Measurements from ENCODE around the gene PRR13.
"Not testable (repeated sequence)": the region's sequence is repeated elsewhere in the genome, so short reads cannot be mapped to it uniquely, and the experiment has no call there.

PRR13 gene

GRCh38 chr12:53474819-53475218 lies 33.3 kb downstream of the PRR13 start:
- H3K4me3 ChIP-seq (replicated peaks; ENCODE audit: low read depth, low read length) = no peak overlapping the region
- TF ChIP-seq, protein P1, sequence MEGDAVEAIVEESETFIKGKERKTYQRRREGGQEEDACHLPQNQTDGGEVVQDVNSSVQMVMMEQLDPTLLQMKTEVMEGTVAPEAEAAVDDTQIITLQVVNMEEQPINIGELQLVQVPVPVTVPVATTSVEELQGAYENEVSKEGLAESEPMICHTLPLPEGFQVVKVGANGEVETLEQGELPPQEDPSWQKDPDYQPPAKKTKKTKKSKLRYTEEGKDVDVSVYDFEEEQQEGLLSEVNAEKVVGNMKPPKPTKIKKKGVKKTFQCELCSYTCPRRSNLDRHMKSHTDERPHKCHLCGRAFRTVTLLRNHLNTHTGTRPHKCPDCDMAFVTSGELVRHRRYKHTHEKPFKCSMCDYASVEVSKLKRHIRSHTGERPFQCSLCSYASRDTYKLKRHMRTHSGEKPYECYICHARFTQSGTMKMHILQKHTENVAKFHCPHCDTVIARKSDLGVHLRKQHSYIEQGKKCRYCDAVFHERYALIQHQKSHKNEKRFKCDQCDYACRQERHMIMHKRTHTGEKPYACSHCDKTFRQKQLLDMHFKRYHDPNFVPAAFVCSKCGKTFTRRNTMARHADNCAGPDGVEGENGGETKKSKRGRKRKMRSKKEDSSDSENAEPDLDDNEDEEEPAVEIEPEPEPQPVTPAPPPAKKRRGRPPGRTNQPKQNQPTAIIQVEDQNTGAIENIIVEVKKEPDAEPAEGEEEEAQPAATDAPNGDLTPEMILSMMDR (IDR thresholded peaks at IDR 0.05; ENCODE audit: low read depth, low read length, missing control alignments) = no peak
- DNase-seq (ENCODE audit: extremely low read depth, low read depth) = no peak

DNA sequence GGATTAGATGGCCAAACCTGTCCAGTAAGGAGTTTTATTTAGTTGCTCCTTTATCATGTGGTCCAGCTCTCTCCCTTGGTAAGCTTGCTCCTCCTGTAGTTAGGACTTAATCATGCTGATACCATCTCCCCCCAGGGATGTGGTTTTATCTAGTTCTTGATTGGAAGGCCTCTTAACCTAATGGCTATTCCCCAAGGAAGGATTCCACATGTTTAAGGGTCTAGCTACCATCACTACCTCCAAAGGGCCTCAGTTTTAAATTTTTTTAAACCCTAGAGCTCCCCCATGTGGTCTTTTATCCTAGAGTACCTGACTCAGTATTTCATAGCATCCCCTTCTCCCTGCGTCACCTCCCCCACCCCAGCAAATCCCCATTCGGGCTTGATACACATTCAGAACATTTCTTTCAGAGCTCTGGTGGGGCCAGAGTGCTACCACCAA lies 35.3 kb downstream of the PRR13 start:
- no peak overlapping the region for H3K4me3 ChIP-seq (replicated peaks; ENCODE audit: low read depth, low read length)
- DNase-seq (ENCODE audit: extremely low read depth, low read depth) = no peak
- TF ChIP-seq, protein P1 (IDR thresholded peaks at IDR 0.05; ENCODE audit: low read depth, low read length, missing control alignments) = peak; percentile 31

DNA sequence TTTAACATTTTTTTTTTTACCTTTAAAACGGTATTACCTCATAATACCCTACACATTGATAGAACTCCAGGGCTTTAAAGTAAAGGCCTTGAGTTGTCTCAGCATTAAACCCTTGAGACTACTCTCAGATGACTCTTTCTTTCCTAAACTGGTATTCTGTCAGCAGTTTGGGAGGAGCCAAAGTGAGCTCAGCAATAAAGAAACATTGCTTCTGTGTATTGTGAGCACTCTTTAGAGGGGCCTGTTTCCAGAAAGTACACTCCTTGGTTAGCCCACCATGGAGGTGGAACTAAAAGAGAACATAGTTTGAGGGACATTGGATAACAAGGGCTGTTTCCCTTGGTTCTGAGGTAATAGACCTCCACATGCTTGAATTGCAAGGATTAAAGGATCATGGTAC lies 37.3 kb downstream of the PRR13 start:
- TF ChIP-seq, protein P1 (IDR thresholded peaks at IDR 0.05; ENCODE audit: low read depth, low read length, missing control alignments) = no peak
- H3K4me3 ChIP-seq (replicated peaks; ENCODE audit: low read depth, low read length) = no peak overlapping the region
- DNase-seq (ENCODE audit: extremely low read depth, low read depth) = no peak

GRCh38 chr12:53479331-53479730 lies 37.8 kb downstream of the PRR13 start:
- TF ChIP-seq, protein P1 (IDR thresholded peaks at IDR 0.05; ENCODE audit: low read depth, low read length, missing control alignments) = no peak
- no peak overlapping the region for H3K4me3 ChIP-seq (replicated peaks; ENCODE audit: low read depth, low read length)
- DNase-seq (ENCODE audit: extremely low read depth, low read depth) = no peak

GRCh38 chr12:53480491-53481442 lies 39.2 kb downstream of the PRR13 start:
- TF ChIP-seq, protein P1 (IDR thresholded peaks at IDR 0.05; ENCODE audit: low read depth, low read length, missing control alignments) = no peak
- no peak overlapping the region for H3K4me3 ChIP-seq (replicated peaks; ENCODE audit: low read depth, low read length)
- DNase-seq (ENCODE audit: extremely low read depth, low read depth) = no peak

GRCh38 chr12:53481458-53481857 lies 39.9 kb downstream of the PRR13 start:
- H3K4me3 ChIP-seq (replicated peaks; ENCODE audit: low read depth, low read length); DNase-seq (ENCODE audit: extremely low read depth, low read depth): not testable (repeated sequence)

DNA sequence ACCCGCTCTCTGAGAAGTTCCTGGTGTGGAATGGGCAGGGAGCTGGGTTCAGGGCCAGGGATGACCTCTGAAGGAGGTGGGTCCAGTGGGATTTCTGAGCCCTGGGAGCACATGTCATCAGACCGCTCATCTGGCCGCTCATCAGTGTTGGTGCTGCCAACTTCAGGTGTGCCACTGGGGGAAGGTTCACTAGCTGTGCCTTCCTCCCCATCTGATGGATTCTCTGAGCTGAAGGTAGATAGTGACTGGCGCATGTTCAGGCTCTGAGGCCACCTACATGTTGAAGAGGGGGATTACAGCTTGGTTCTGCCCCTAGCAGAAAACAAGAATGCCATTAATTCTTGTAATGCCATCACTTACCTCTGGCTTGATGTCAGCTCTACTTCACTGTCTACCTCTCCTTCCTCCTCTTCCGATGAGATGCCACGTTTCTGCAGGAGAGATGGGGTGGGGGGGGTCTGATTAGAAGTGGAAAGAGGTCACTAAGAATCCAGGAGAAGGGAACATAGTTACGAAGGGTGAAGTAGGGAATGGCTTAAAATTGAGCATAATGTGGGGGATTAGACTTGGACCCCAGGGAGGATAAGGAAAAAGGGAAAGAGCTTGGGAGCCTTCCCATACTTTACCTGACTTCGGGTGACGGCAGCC lies 40.5 kb downstream of the PRR13 start:
- TF ChIP-seq, protein P1 (IDR thresholded peaks at IDR 0.05; ENCODE audit: low read depth, low read length, missing control alignments) = no peak
- H3K4me3 ChIP-seq (replicated peaks; ENCODE audit: low read depth, low read length) = no peak overlapping the region
- DNase-seq (ENCODE audit: extremely low read depth, low read depth) = no peak

All from HFF-Myc (cell line).